ENCODE data around the gene ZNF688. TPM values are rescaled to one million over a fixed set of nuclear protein-coding genes. Genes with fewer than 3 reads are reported as not detected.

The ZNF688 gene
- total and polyA plus RNA-seq, 9 of the 15 experiments (the other 6 are each of a cell fraction or from before 2014, with no cell fraction given) = 0.48 to 12.9 (median 4.5) TPM

DNA sequence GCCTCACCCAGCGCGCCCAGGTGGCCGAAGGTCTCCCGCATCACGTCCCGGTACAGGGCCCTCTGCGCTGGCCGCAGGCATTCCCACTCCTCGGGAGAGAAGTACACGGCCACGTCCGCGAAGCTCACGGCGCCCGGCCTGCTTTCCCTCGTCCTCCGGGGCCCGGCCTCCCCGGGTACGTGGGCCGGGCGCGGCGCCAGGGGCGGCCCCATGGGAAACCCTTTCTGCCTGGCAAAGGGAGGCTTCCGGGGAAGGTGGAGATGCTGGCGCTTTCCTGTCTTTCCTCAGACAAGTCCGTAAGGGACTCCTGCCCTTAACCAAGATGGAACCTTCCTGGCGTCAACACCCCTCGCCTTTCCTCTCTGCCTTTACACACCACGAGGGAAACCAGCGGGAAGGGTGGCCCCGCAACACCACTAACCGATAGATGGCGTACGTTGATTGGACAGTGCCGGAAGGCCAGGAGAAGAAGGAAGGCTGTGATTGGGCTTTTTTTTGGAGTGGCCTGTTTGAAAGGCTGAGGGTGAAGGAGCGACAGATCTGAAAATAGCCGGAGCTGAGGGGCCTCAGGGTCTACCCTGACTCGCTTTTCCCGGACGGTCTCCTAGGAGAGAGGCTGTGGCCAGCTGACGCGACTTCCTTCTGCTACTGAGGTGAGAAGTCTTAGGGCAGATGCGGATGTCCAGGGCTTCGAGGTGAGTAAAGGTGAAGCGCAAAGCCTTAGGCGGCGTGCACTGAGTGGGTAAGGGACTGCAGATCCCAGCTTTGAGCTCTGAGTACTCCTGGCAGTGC is 14.1 kb upstream of the ZNF688 start, which contains the start of gene ZNF785 (continued):
- TF ChIP-seq, protein P1, sequence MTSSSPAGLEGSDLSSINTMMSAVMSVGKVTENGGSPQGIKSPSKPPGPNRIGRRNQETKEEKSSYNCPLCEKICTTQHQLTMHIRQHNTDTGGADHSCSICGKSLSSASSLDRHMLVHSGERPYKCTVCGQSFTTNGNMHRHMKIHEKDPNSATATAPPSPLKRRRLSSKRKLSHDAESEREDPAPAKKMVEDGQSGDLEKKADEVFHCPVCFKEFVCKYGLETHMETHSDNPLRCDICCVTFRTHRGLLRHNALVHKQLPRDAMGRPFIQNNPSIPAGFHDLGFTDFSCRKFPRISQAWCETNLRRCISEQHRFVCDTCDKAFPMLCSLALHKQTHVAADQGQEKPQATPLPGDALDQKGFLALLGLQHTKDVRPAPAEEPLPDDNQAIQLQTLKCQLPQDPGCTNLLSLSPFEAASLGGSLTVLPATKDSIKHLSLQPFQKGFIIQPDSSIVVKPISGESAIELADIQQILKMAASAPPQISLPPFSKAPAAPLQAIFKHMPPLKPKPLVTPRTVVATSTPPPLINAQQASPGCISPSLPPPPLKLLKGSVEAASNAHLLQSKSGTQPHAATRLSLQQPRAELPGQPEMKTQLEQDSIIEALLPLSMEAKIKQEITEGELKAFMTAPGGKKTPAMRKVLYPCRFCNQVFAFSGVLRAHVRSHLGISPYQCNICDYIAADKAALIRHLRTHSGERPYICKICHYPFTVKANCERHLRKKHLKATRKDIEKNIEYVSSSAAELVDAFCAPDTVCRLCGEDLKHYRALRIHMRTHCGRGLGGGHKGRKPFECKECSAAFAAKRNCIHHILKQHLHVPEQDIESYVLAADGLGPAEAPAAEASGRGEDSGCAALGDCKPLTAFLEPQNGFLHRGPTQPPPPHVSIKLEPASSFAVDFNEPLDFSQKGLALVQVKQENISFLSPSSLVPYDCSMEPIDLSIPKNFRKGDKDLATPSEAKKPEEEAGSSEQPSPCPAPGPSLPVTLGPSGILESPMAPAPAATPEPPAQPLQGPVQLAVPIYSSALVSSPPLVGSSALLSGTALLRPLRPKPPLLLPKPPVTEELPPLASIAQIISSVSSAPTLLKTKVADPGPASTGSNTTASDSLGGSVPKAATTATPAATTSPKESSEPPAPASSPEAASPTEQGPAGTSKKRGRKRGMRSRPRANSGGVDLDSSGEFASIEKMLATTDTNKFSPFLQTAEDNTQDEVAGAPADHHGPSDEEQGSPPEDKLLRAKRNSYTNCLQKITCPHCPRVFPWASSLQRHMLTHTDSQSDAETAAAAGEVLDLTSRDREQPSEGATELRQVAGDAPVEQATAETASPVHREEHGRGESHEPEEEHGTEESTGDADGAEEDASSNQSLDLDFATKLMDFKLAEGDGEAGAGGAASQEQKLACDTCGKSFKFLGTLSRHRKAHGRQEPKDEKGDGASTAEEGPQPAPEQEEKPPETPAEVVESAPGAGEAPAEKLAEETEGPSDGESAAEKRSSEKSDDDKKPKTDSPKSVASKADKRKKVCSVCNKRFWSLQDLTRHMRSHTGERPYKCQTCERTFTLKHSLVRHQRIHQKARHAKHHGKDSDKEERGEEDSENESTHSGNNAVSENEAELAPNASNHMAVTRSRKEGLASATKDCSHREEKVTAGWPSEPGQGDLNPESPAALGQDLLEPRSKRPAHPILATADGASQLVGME (CRISPR knock-in tag; IDR thresholded peaks at IDR 0.05) = peak; percentile 49; the same call in 1 of the 2 replicates
- TF ChIP-seq ZNF239 (CRISPR knock-in tag; IDR thresholded peaks at IDR 0.05) = peak; percentile 44
- TF ChIP-seq, protein P2, sequence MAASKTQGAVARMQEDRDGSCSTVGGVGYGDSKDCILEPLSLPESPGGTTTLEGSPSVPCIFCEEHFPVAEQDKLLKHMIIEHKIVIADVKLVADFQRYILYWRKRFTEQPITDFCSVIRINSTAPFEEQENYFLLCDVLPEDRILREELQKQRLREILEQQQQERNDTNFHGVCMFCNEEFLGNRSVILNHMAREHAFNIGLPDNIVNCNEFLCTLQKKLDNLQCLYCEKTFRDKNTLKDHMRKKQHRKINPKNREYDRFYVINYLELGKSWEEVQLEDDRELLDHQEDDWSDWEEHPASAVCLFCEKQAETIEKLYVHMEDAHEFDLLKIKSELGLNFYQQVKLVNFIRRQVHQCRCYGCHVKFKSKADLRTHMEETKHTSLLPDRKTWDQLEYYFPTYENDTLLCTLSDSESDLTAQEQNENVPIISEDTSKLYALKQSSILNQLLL (CRISPR knock-in tag; IDR thresholded peaks at IDR 0.05; ENCODE audit: borderline replicate concordance) = no peak
- TF ChIP-seq MAZ (CRISPR knock-in tag; conservative IDR thresholded peaks at IDR 0.05 in 1 of 2, IDR thresholded peaks at IDR 0.05 in 1 of 2) = peak; percentile 51 to 89; a peak in 3 of 4 replicates
- TF ChIP-seq POLR2G (IDR thresholded peaks at IDR 0.05; ENCODE audit: low read depth, low read length) = peak; percentile 86
- TF ChIP-seq HMG20A (CRISPR knock-in tag; conservative IDR thresholded peaks at IDR 0.05) = no peak
- TF ChIP-seq YBX1 (IDR thresholded peaks at IDR 0.05) = no peak
- TF ChIP-seq, protein P3, sequence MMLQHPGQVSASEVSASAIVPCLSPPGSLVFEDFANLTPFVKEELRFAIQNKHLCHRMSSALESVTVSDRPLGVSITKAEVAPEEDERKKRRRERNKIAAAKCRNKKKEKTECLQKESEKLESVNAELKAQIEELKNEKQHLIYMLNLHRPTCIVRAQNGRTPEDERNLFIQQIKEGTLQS (IDR thresholded peaks at IDR 0.05) = peak; percentile 49; the same call in 1 of the 2 replicates
- TF ChIP-seq, protein P3 (CRISPR knock-in tag; conservative IDR thresholded peaks at IDR 0.05) = peak; percentile 93
- no peak for TF ChIP-seq POLR3A (IDR thresholded peaks at IDR 0.05; ENCODE audit: borderline replicate concordance, extremely low read depth, insufficient read depth, insufficient read length)
- TF ChIP-seq SREBF1 (IDR thresholded peaks at IDR 0.05; ENCODE audit: borderline replicate concordance, low read depth, low read length) = no peak
- no peak for TF ChIP-seq SREBF2 (CRISPR knock-in tag; IDR thresholded peaks at IDR 0.05)
- TF ChIP-seq ZKSCAN8 (CRISPR knock-in tag; IDR thresholded peaks at IDR 0.05) = 0 out of 2 replicates have a peak, but pooled peaks have one; percentile 39
- TF ChIP-seq CREBBP (IDR thresholded peaks at IDR 0.05; ENCODE audit: low read depth, low read length) = no peak
- TF ChIP-seq ARHGAP35 (IDR thresholded peaks at IDR 0.05; ENCODE audit: partially characterized antibody) = no peak
- TF ChIP-seq IFI16 (CRISPR knock-in tag; IDR thresholded peaks at IDR 0.05) = no peak
- peak; percentile 74 for TF ChIP-seq ATF7 (IDR thresholded peaks at IDR 0.05)
- no peak for TF ChIP-seq ERF (CRISPR knock-in tag; IDR thresholded peaks at IDR 0.05)
- TF ChIP-seq ZNF507 (tag; conservative IDR thresholded peaks at IDR 0.05) = no peak
- TF ChIP-seq ZNF584 (CRISPR knock-in tag; IDR thresholded peaks at IDR 0.05; ENCODE audit: low read depth) = no peak
- TF ChIP-seq TAF9B (IDR thresholded peaks at IDR 0.05; ENCODE audit: partially characterized antibody) = peak; percentile 40
